HCT116 (cell line): ENCODE data around the gene AMMECR1. TPM values are rescaled to one million over a fixed set of nuclear protein-coding genes. Genes with fewer than 3 reads are reported as not detected.

Source experiments
- ATAC-seq: fragments of 200-7000 bp; cut with Tn5 transposase; 2 replicates; pipeline ENCODE4 v1.9.1; 2020; ENCODE audit warnings: mild to moderate bottlenecking, moderate library complexity
- BruUV-seq: library from RNA; stranded (reverse); fragments of 400-500 nt; replicated peaks from 2 replicates; lab custom pipeline; 2021; lab: Mats Ljungman, UMichigan
- CTCF ChIA-PET: fragments of 300-600 bp; sonication (Branson Sonifier 250); formaldehyde crosslinking; loops from one replicate; lab custom pipeline; 2021; ENCODE audit warnings: antibody characterized with exemption; lab: Charles Lee
- POLR2A ChIA-PET: fragments of 300-600, 350-600 bp; sonication (Branson Sonifier 250); formaldehyde crosslinking; loops from one replicate; lab custom pipeline; 2021; ENCODE audit warnings: antibody characterized with exemption; lab: Charles Lee
- RAD21 ChIA-PET, 2 experiments: fragments of 300-600 bp; sonication (Branson Sonifier 250); formaldehyde crosslinking; loops; one replicate each; lab custom pipeline; 2023; ENCODE audit warnings: low total read pairs in 2 of 2; ENCODE audit not compliant: uncharacterized antibody in 2 of 2, unreplicated experiment in 2 of 2, low non-redundant PET in 1 of 2; lab: Charles Lee
- DNase-seq: peaks from one replicate; pipeline ENCODE4 v3.0.0-alpha.2; 2010; ENCODE audit warnings: low read depth, low spot score
- H2AFZ ChIP-seq: fragments of 200-600 bp; shearing (Covaris generic), sonication (generic); 2 replicates; pipeline ENCODE4 v1.6.1; 2017; ENCODE audit warnings: low read depth, mixed run types, mixed read lengths, antibody characterized with exemption, low read length; ENCODE audit not compliant: poor library complexity, severe bottlenecking
- H3K27ac ChIP-seq: 2 replicates; pipeline ENCODE4 v1.5.1; 2012; ENCODE audit warnings: low read depth, low read length
- H3K27me3 ChIP-seq: fragments of 200-600 bp; sonication (generic); 2 replicates; pipeline ENCODE4 v1.6.1; 2016; ENCODE audit warnings: mixed run types, low read length, mixed read lengths; ENCODE audit not compliant: insufficient read depth
- H3K36me3 ChIP-seq, 2 experiments: fragments of 200-500 bp in 1 of 2; fragments of 200-600 bp in 1 of 2; sonication (Bioruptor generic) in 1 of 2; sonication (generic) in 1 of 2; 2 replicates each; pipeline versions ENCODE4 v1.5.1 to v1.6.1; 2014 to 2016; ENCODE audit warnings: low read length in 2 of 2, inconsistent platforms in 1 of 2, mixed read lengths in 1 of 2, mixed run types in 1 of 2; ENCODE audit not compliant: insufficient read depth in 2 of 2, control insufficient read depth in 1 of 2
- H3K4me1 ChIP-seq, 2 experiments: fragments of 200-600 bp in 1 of 2; sonication (generic) in 1 of 2; 2 replicates each; pipeline versions ENCODE4 v1.5.1 to v1.6.1; 2012 to 2017; ENCODE audit warnings: low read length in 2 of 2, inconsistent platforms in 1 of 2, mild to moderate bottlenecking in 1 of 2, mixed read lengths in 1 of 2, mixed run types in 1 of 2, moderate library complexity in 1 of 2; ENCODE audit not compliant: insufficient read depth in 2 of 2, control insufficient read depth in 1 of 2
- H3K4me2 ChIP-seq: fragments of 200-600 bp; sonication (generic); 2 replicates; pipeline ENCODE4 v1.6.1; 2017; ENCODE audit warnings: mixed run types, low read length, mixed read lengths
- H3K4me3 ChIP-seq, 2 experiments: fragments of 200-600 bp in 1 of 2; sonication (generic) in 1 of 2; replicated peaks in 1 of 2; 2 replicates each; pipeline ENCODE4 v1.5.1; 2011 to 2016; ENCODE audit warnings: low read length in 2 of 2, control low read depth in 1 of 2, low read depth in 1 of 2, mild to moderate bottlenecking in 1 of 2, mixed read lengths in 1 of 2, mixed run types in 1 of 2
- H3K79me2 ChIP-seq: fragments of 200-600 bp; sonication (generic); 2 replicates; pipeline ENCODE4 v1.6.1; 2017; ENCODE audit warnings: mild to moderate bottlenecking, mixed run types, low read length, moderate library complexity, mixed read lengths; ENCODE audit not compliant: insufficient read depth
- H3K9ac ChIP-seq: fragments of 200-600 bp; sonication (generic); 2 replicates; pipeline ENCODE4 v1.6.1; 2016; ENCODE audit warnings: low read length, mixed read lengths
- H3K9me2 ChIP-seq: fragments of 200-600 bp; sonication (generic), shearing (Covaris generic); 2 replicates; pipeline ENCODE4 v1.6.1; 2017; ENCODE audit warnings: mixed run types, mild to moderate bottlenecking, moderate library complexity; ENCODE audit not compliant: insufficient read depth
- H3K9me3 ChIP-seq, 2 experiments: fragments of 200-500 bp in 1 of 2; fragments of 200-600 bp in 1 of 2; sonication (Bioruptor generic) in 1 of 2; sonication (generic) in 1 of 2; 2 replicates each; pipeline ENCODE4 v1.6.1; 2014 to 2017; ENCODE audit warnings: low read length in 2 of 2, mixed read lengths in 2 of 2, inconsistent platforms in 1 of 2, low read depth in 1 of 2, mild to moderate bottlenecking in 1 of 2, mixed run types in 1 of 2, moderate library complexity in 1 of 2; ENCODE audit not compliant: control insufficient read depth in 1 of 2, insufficient read depth in 1 of 2
- H4K20me1 ChIP-seq: fragments of 200-600 bp; sonication (generic), shearing (Covaris generic); 2 replicates; pipeline ENCODE4 v1.6.1; 2017; ENCODE audit warnings: mixed run types, mild to moderate bottlenecking, moderate library complexity; ENCODE audit not compliant: insufficient read depth
- CBX3 ChIP-seq: IDR thresholded peaks from 2 replicates; pipeline ENCODE4 v1.6.1; 2012; ENCODE audit warnings: low read depth
- ELF1 ChIP-seq: IDR thresholded peaks from 2 replicates; pipeline ENCODE4 v1.6.1; 2012; ENCODE audit warnings: low read depth, borderline replicate concordance
- EZH2 ChIP-seq: fragments of 200-600 bp; sonication (generic); IDR thresholded peaks from 2 replicates; pipeline ENCODE4 v1.6.1; 2017; ENCODE audit warnings: antibody characterized with exemption, mixed run types
- FOSL1 ChIP-seq: IDR thresholded peaks from 2 replicates; pipeline ENCODE4 v1.6.1; 2012; ENCODE audit warnings: low read depth
- POLR2AphosphoS5 ChIP-seq: IDR thresholded peaks from 2 replicates; pipeline ENCODE4 v1.6.1; 2011; ENCODE audit warnings: mild to moderate bottlenecking, low read depth, low read length, moderate library complexity
- REST ChIP-seq: IDR thresholded peaks from 2 replicates; pipeline ENCODE4 v1.6.1; 2012; ENCODE audit warnings: low read depth
- SP1 ChIP-seq: IDR thresholded peaks from 2 replicates; pipeline ENCODE4 v1.6.1; 2012; ENCODE audit warnings: low read depth
- SRF ChIP-seq: IDR thresholded peaks from 2 replicates; pipeline ENCODE4 v1.6.1; 2012; ENCODE audit warnings: low read depth
- ZFX ChIP-seq: fragments of 450-650 bp; IDR thresholded peaks from 2 replicates; pipeline ENCODE4 v1.6.1; 2017
- intact Hi-C: fragments of 100-400 bp; cut with micrococcal nuclease; formaldehyde crosslinking; loops from 2 replicates; pipeline ENCODE4 v1.10.0; 2022
- total RNA-seq: library from RNA; stranded (reverse); gene quantifications from one replicate; pipeline ENCODE4 v1.2.1, GENCODE V29; 2021; ENCODE audit not compliant: unreplicated experiment

The AMMECR1 gene
- total RNA-seq, 1 experiment from 2014 or later, result 9.2 TPM

- TF ChIP-seq REST (no peak), EZH2 (no peak), ZFX (no peak), ELF1 (no peak), SP1 (no peak), CBX3 (no peak), POLR2AphosphoS5 (no peak)
Measured at GRCh38 chrX:110211340-110211739, 106.5 kb downstream of the AMMECR1 start (continued).

GRCh38 chrX:110210417-110211139, 107.3 kb downstream of the AMMECR1 start:
- BruUV-seq, result no TSS peak
- Histone ChIP-seq H3K9me2 (no peaks in the 10 kb centered on the region), H3K9ac (peak overlapping the region; percentile 22; the same call in 1 of the 2 replicates), H2AFZ (no peak overlapping the region), H3K9me3 (no peaks in the 10 kb centered on the region), H3K27me3 (no peaks in the 10 kb centered on the region), H3K4me2 (peak overlapping the region; percentile 68), H3K36me3 (no peaks in the 10 kb centered on the region), H4K20me1 (no peaks in the 10 kb centered on the region), H3K4me1 (peaks cover 17 to 54% of the 10 kb centered on the region in 2 experiments), H3K27ac (no peak overlapping the region), H3K79me2 (no peaks in the 10 kb centered on the region; the same call in 1 of the 2 replicates), H3K4me3 (peak overlapping the region in 1 of 2 experiments; percentile 35; a peak in 3 of 4 replicates)
- CTCF ChIA-PET, result no interaction called here
- peak; percentile 40 for DNase-seq
- intact Hi-C loops, result loop anchor here (10.0 kb wide), 1 partner anchor 104 kb away; the partner anchor contains the start of gene AMMECR1
- ATAC-seq, result peak; percentile 81
- RAD21 ChIA-PET, result no interaction called here
- POLR2A ChIA-PET, result no interaction called here
- TF ChIP-seq FOSL1 (0 out of 2 replicates have a peak, but pooled peaks have one; percentile 26), SRF (no peak)
- TF ChIP-seq, all 23 proteins: peak for 1
